Esophagus muscularis mucosa (tissue), 4 donors: ENCODE results near the gene CAPN14. TPM values are rescaled to one million over a fixed set of nuclear protein-coding genes. Genes with fewer than 3 reads are reported as not detected.

Experiments
- DNase-seq: peaks from one replicate; pipeline ENCODE4 v3.0.0-alpha.2; 2017; ENCODE audit errors: extremely low spot score
- H3K27ac ChIP-seq, 4 donors: fragments of 200-600 bp; sonication (generic); replicated peaks in 1 of 4; 1 replicate in 3 of 4; 2 replicates in 1 of 4; pipeline ENCODE4 v1.5.1; 2016 to 2019; ENCODE audit warnings: mild to moderate bottlenecking in 1 of 4
- H3K27me3 ChIP-seq, 4 donors: fragments of 200-600 bp; sonication (generic); one replicate each; pipeline versions ENCODE4 v1.5.1 to v1.6.0; 2016 to 2019
- H3K36me3 ChIP-seq, 4 donors: fragments of 200-600 bp; sonication (generic); one replicate each; pipeline ENCODE4 v1.5.1; 2016 to 2019
- H3K4me1 ChIP-seq, 4 donors: fragments of 200-600 bp; sonication (generic); one replicate each; pipeline ENCODE4 v1.5.1; 2016 to 2019
- H3K4me3 ChIP-seq, 4 donors: fragments of 200-600 bp; sonication (generic); 1 replicate in 2 of 4; 2 replicates in 2 of 4; pipeline ENCODE4 v1.5.1; 2016 to 2019; ENCODE audit warnings: mild to moderate bottlenecking in 4 of 4, moderate library complexity in 1 of 4
- H3K9me3 ChIP-seq, 4 donors: fragments of 200-600 bp; sonication (generic); 1 replicate in 3 of 4; 2 replicates in 1 of 4; pipeline ENCODE4 v1.5.1; 2016 to 2019
- EP300 ChIP-seq: sonication (generic); formaldehyde crosslinking; IDR thresholded peaks from one replicate; pipeline ENCODE4 v1.6.1; 2017; ENCODE audit warnings: antibody characterized with exemption
- POLR2A ChIP-seq: fragments of 450-650 bp; IDR thresholded peaks from one replicate; pipeline ENCODE4 v1.6.1; 2017; ENCODE audit warnings: antibody characterized with exemption, moderate library complexity, mild to moderate bottlenecking, low read depth
- POLR2AphosphoS5 ChIP-seq, 2 donors: sonication (generic); formaldehyde crosslinking; IDR thresholded peaks; one replicate each; pipeline ENCODE4 v1.6.1; 2017; ENCODE audit warnings: antibody characterized with exemption in 2 of 2
- WGBS: methylation state at CpG from one replicate; pipeline ENCODE4 v1.1.5; 2018; 5-methylcytosine and 5-hydroxymethylcytosine counted together
- intact Hi-C: fragments of 100-400 bp; cut with DNase I; formaldehyde crosslinking; loops from one replicate; pipeline ENCODE4 v1.15.1; 2023
- total RNA-seq, 4 donors: library from RNA; depleted of rRNA; stranded (reverse); fragments of >200 nt; gene quantifications; one replicate each; pipeline versions ENCODE4 v1.1.0 to v1.2.1, GENCODE V29; 2016
- TF ChIP-seq, protein P1 (sequence below), 3 experiments: fragments of 200-600 bp in 2 of 3; fragments of 450-650 bp in 1 of 3; sonication (generic) in 2 of 3; IDR thresholded peaks; one replicate each; pipeline ENCODE4 v1.5.1; 2017 to 2019; ENCODE audit warnings: antibody characterized with exemption in 3 of 3, mild to moderate bottlenecking in 2 of 3, moderate library complexity in 1 of 3

Gene CAPN14
- total RNA-seq, 4 donors from 2014 or later = 0.42 TPM; not detected in 3

DNA sequence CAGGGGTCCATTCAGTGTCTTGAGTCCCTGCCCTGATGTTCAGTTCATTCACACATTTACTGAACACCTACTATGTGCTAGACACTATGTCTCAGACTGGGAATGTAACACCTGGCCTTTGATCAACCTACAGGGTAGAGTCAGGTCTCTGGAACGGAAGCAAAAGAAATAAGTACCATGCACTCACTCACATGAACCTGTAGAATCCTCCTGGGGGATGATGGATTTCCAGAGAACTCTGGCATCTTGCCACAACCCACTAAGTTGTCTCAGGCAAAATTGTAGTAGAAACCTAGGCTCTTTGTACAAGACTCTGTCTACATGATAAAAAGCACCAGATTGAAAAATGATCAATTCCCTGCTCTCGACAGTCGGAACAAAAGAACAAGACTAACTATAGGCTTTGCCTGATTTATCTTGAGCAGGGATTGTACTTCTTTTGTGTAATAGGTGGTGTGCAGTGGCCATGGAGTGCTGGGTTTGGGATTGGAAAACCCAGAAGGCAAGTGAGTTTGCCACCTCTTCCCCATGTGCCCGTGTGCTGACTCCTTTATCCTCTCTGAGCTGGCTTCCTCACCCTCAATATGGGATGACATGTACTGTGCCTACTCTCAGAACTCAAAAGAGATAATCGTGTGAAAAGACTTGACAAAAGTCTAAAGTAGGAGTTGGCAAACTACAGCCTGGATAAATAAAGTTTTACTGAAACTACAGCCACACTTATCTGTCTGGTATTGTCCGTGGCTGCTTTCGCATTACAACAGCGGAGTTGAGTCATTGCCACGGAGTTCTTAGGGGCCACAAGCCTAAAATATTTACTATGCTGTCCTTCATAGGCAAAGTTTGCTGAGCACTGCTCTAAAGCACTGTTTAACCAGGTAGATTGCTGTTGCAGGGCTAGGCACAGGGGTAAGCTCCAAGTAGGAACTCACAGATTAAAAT, 4.4 kb downstream of the CAPN14 start:
- no peaks in the 10 kb centered on the region for H3K36me3 ChIP-seq
- no peaks in the 10 kb centered on the region for H3K27me3 ChIP-seq
- H3K27ac ChIP-seq = no peak overlapping the region
- H3K4me1 ChIP-seq = no peaks in the 10 kb centered on the region
- no peak overlapping the region for H3K4me3 ChIP-seq
- no peaks in the 10 kb centered on the region for H3K9me3 ChIP-seq
- intact Hi-C loops = no loop called here
- WGBS = 82% methylated on average over 9 of the region's 9 CpGs
- TF ChIP-seq EP300 (no peak), POLR2AphosphoS5 (IDR thresholded peaks at IDR 0.05) (no peak), POLR2A (no peak)
- TF ChIP-seq, protein P1, sequence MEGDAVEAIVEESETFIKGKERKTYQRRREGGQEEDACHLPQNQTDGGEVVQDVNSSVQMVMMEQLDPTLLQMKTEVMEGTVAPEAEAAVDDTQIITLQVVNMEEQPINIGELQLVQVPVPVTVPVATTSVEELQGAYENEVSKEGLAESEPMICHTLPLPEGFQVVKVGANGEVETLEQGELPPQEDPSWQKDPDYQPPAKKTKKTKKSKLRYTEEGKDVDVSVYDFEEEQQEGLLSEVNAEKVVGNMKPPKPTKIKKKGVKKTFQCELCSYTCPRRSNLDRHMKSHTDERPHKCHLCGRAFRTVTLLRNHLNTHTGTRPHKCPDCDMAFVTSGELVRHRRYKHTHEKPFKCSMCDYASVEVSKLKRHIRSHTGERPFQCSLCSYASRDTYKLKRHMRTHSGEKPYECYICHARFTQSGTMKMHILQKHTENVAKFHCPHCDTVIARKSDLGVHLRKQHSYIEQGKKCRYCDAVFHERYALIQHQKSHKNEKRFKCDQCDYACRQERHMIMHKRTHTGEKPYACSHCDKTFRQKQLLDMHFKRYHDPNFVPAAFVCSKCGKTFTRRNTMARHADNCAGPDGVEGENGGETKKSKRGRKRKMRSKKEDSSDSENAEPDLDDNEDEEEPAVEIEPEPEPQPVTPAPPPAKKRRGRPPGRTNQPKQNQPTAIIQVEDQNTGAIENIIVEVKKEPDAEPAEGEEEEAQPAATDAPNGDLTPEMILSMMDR (IDR thresholded peaks at IDR 0.05) = no peak
- no peak for DNase-seq

DNA sequence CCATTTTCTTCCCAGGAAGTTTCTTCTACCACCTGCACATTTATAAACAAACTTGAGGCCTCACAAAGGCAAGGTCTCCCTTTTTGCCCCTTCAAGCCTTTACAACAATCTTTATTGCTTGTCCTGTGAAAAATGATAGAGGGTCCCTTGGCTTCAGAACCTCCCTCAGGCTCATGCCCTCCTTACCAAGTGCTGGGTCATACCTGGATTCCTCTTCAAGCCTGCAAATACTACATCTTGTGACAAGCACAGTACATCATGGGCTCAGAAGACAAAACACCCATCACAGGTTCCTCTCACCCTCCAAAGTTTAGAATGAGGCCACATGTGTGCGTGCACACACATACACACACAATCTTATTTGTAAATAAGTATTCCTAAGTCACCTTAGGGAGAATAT, 9.1 kb downstream of the CAPN14 start:
- no peaks in the 10 kb centered on the region for H3K9me3 ChIP-seq
- H3K36me3 ChIP-seq = no peaks in the 10 kb centered on the region
- WGBS = 83% methylated on average over 1 of the region's 1 CpG
- no peaks in the 10 kb centered on the region for H3K27me3 ChIP-seq
- no peak for DNase-seq
- TF ChIP-seq POLR2A = no peak
- TF ChIP-seq EP300 = no peak
- no peak for TF ChIP-seq POLR2AphosphoS5 (IDR thresholded peaks at IDR 0.05)
- TF ChIP-seq, protein P1 (IDR thresholded peaks at IDR 0.05) = no peak
- H3K27ac ChIP-seq = no peak overlapping the region
- intact Hi-C loops = no loop called here
- H3K4me1 ChIP-seq = peaks cover 0 to 3% (median 0%) of the 10 kb centered on the region in 4 donors
- no peak overlapping the region for H3K4me3 ChIP-seq

DNA sequence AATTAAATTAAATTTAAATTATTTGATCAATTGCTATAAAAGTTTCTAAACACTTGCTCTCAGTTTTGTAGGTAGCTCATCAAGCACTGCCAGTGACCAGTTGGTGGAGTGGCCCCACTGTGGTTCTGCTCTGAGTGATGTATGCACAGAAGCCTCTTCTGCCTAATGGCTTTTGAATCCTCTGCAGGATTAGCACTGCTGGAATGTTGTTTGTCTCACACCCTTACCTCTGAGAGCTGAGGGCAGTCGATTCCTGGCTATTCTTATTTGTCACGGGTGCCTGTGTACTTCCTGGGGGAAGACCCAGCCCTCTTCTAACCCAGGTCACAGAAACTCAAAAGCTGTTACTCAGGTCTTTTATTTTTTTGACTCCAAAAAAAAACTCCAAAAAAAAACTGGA, 9.5 kb downstream of the CAPN14 start:
- 56% methylated on average over 2 of the region's 2 CpGs for WGBS

DNA sequence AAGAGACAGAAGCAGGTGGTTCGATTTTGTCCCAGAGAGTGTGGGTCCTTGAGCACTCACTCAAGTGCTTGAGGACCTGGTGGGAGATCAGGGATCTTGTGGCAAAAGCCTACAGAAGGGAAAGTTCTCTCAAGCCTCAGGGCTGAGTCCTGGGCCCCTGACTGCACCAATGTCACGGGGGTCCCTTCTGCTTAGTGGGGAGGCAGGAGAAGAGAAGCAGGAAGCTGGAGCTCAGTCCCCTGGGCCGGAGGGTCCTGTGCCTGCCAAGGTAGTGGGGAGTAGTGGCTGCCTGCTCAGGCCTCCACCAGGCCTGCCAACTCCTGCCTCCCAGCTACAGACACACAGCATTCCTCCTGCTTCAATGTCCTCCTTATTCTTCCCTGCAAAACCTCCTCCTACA, 11.7 kb downstream of the CAPN14 start:
- H3K4me3 ChIP-seq = no peak overlapping the region
- intact Hi-C loops = no loop called here
- no peak overlapping the region for H3K27ac ChIP-seq
- no peak for TF ChIP-seq EP300
- no peak for TF ChIP-seq POLR2AphosphoS5 (IDR thresholded peaks at IDR 0.05)
- TF ChIP-seq, protein P1 (IDR thresholded peaks at IDR 0.05) = no peak
- TF ChIP-seq POLR2A = no peak
- no peaks in the 10 kb centered on the region for H3K36me3 ChIP-seq
- peaks cover 0 to 3% (median 0%) of the 10 kb centered on the region in 4 donors for H3K4me1 ChIP-seq
- DNase-seq = no peak
- no peaks in the 10 kb centered on the region for H3K9me3 ChIP-seq
- H3K27me3 ChIP-seq = no peaks in the 10 kb centered on the region
- 77% methylated on average over 3 of the region's 3 CpGs for WGBS

More for the DNA sequence above, 9.5 kb downstream of the CAPN14 start:
- H3K27ac ChIP-seq = no peak overlapping the region
- TF ChIP-seq POLR2A = no peak
- TF ChIP-seq EP300 = no peak
- TF ChIP-seq, protein P1 (IDR thresholded peaks at IDR 0.05) = no peak
- no peak for TF ChIP-seq POLR2AphosphoS5 (IDR thresholded peaks at IDR 0.05)
- H3K36me3 ChIP-seq = no peaks in the 10 kb centered on the region
- H3K4me1 ChIP-seq = peaks cover 0 to 3% (median 0%) of the 10 kb centered on the region in 4 donors
- no peaks in the 10 kb centered on the region for H3K27me3 ChIP-seq
- intact Hi-C loops = no loop called here
- no peaks in the 10 kb centered on the region for H3K9me3 ChIP-seq
- DNase-seq = no peak
- H3K4me3 ChIP-seq = no peak overlapping the region
